ENCODE results near the gene PDE4D.

DNA sequence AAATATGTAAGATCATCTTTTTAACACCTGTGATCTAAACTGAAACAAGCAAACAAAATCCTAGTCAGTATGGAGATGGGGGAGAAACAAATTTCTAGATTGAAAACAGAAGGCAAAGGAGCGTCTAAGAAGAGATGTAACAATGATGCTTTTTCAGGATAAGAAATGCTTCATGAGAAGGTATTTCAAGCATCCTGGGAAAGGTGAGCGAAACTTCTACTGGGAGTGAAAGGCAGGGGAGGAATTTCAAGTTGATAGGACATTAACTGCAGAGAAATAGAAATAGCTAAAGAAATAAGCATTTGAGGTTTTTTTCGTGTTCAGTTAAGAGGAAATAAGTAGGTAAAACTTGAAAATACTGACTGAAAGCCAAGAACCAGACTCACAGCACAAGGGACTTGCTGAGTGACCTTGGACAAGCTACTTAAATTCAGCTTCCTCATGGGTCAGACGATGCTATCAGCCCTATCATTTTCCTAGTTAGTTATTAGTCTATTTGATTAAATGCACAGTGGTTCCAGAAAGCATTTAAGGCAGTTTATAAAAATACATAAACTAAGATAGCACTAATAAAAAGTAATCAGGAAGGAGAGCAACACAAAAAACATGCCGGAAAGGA lies 406.3 kb downstream of the PDE4D start:
- no peak for TF ChIP-seq EZH2 (IDR thresholded peaks at IDR 0.05; ENCODE audit: insufficient read depth, poor library complexity, severe bottlenecking)
- TF ChIP-seq EZH2phosphoT487 (IDR thresholded peaks at IDR 0.05; ENCODE audit: insufficient read depth, low read depth): no peak

Data from GM23248 (cell line).